NT2/D1 (cell line): Measurements from ENCODE around the gene CAMTA1.

Source experiments
- DNase-seq: peaks from one replicate; pipeline ENCODE4 v3.0.0-alpha.2; 2011; ENCODE audit warnings: low read depth, low spot score
- H3K27me3 ChIP-seq: 2 replicates; pipeline ENCODE4 v1.6.0; 2011; ENCODE audit warnings: mild to moderate bottlenecking; ENCODE audit not compliant: insufficient read length, insufficient read depth
- H3K36me3 ChIP-seq: 2 replicates; pipeline ENCODE4 v1.6.1; 2011; ENCODE audit warnings: mild to moderate bottlenecking, low read length, mixed read lengths; ENCODE audit not compliant: insufficient read depth, insufficient read length
- H3K4me1 ChIP-seq: 2 replicates; pipeline ENCODE4 v1.5.1; 2011; ENCODE audit not compliant: insufficient read depth, insufficient read length
- H3K4me3 ChIP-seq: 2 replicates; pipeline ENCODE4 v1.5.1; 2011; ENCODE audit warnings: low read depth; ENCODE audit not compliant: insufficient read length
- H3K9ac ChIP-seq: 2 replicates; pipeline ENCODE4 v1.6.0; 2011; ENCODE audit warnings: low read depth; ENCODE audit not compliant: insufficient read length
- H3K9me3 ChIP-seq: 2 replicates; pipeline ENCODE4 v1.5.1; 2011; ENCODE audit warnings: mild to moderate bottlenecking, low read length; ENCODE audit not compliant: insufficient read depth
- SUZ12 ChIP-seq: IDR thresholded peaks from 2 replicates; pipeline ENCODE4 v1.6.1; 2011; ENCODE audit not compliant: insufficient read length, insufficient read depth; ENCODE audit errors: extremely low read depth
- YY1 ChIP-seq: IDR thresholded peaks from 2 replicates; pipeline ENCODE4 v1.6.1; 2011; ENCODE audit not compliant: insufficient read length, insufficient read depth
- ZNF274 ChIP-seq: IDR thresholded peaks from 2 replicates; pipeline ENCODE4 v1.6.1; 2011; ENCODE audit warnings: mild to moderate bottlenecking, low read depth, low read length

CAMTA1 gene

GRCh38 chr1:7360526-7360925 lies 575.3 kb downstream of the CAMTA1 start:
- Histone ChIP-seq H3K4me1 (no peaks in the 10 kb centered on the region), H3K9me3 (no peaks in the 10 kb centered on the region), H3K27me3 (no peaks in the 10 kb centered on the region), H3K36me3 (no peaks in the 10 kb centered on the region), H3K9ac (no peak overlapping the region), H3K4me3 (no peak overlapping the region)
- DNase-seq, result no peak
- TF ChIP-seq SUZ12 (no peak), YY1 (no peak), ZNF274 (no peak)

DNA sequence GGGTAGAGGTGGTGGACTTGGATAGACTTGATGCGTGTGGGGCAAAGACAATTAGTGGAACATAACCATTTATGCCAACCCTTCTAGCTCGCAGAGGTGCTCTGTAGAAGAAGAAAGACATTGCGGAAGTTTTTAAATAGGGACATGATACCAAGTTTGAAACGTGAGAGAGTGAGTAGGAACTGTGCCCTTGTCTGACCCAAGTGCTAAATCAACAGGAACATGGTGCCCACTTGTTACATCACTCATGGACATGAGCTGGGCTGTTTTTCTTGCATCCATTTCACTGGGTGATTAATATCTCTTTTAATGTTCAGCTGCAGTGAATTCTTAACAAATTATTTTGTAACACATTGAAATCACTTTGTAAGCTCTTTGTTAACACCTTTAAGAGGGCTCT lies 577.7 kb downstream of the CAMTA1 start:
- H3K36me3 ChIP-seq, result no peaks in the 10 kb centered on the region
- no peak overlapping the region for H3K4me3 ChIP-seq
- H3K4me1 ChIP-seq, result no peaks in the 10 kb centered on the region
- no peak overlapping the region for H3K9ac ChIP-seq
- no peaks in the 10 kb centered on the region for H3K9me3 ChIP-seq
- H3K27me3 ChIP-seq, result no peaks in the 10 kb centered on the region
- TF ChIP-seq ZNF274 (no peak), YY1 (no peak), SUZ12 (no peak)
- DNase-seq, result no peak

- H3K36me3 ChIP-seq, result no peaks in the 10 kb centered on the region
- no peak overlapping the region for H3K4me3 ChIP-seq
- H3K9me3 ChIP-seq, result no peaks in the 10 kb centered on the region
- H3K9ac ChIP-seq, result no peak overlapping the region
- H3K27me3 ChIP-seq, result no peaks in the 10 kb centered on the region
- no peak for DNase-seq
- no peaks in the 10 kb centered on the region for H3K4me1 ChIP-seq
- TF ChIP-seq YY1 (no peak), SUZ12 (no peak), ZNF274 (no peak)
Observed at GRCh38 chr1:7363450-7363849, 578.2 kb downstream of the CAMTA1 start.

GRCh38 chr1:7365706-7366105 lies 580.5 kb downstream of the CAMTA1 start:
- TF ChIP-seq SUZ12 (no peak), ZNF274 (no peak), YY1 (no peak)
- H3K27me3 ChIP-seq, result no peaks in the 10 kb centered on the region
- H3K9me3 ChIP-seq, result no peaks in the 10 kb centered on the region
- DNase-seq, result no peak
- no peak overlapping the region for H3K4me3 ChIP-seq
- no peaks in the 10 kb centered on the region for H3K4me1 ChIP-seq
- H3K9ac ChIP-seq, result no peak overlapping the region
- no peaks in the 10 kb centered on the region for H3K36me3 ChIP-seq

- Histone ChIP-seq H3K27me3 (no peaks in the 10 kb centered on the region), H3K9me3 (no peaks in the 10 kb centered on the region), H3K36me3 (no peaks in the 10 kb centered on the region), H3K9ac (no peak overlapping the region), H3K4me3 (no peak overlapping the region), H3K4me1 (no peaks in the 10 kb centered on the region)
- no peak for DNase-seq
- no peak for TF ChIP-seq YY1
Observed at GRCh38 chr1:7366286-7366954, 581.2 kb downstream of the CAMTA1 start.

- H3K9ac ChIP-seq, result no peak overlapping the region
- H3K4me1 ChIP-seq, result no peaks in the 10 kb centered on the region
- no peak overlapping the region for H3K4me3 ChIP-seq
- H3K27me3 ChIP-seq, result no peaks in the 10 kb centered on the region
- TF ChIP-seq ZNF274 (no peak), YY1 (no peak), SUZ12 (no peak)
- H3K9me3 ChIP-seq, result no peaks in the 10 kb centered on the region
- no peaks in the 10 kb centered on the region for H3K36me3 ChIP-seq
- DNase-seq, result no peak
Observed at GRCh38 chr1:7366955-7367665, 581.9 kb downstream of the CAMTA1 start.

DNA sequence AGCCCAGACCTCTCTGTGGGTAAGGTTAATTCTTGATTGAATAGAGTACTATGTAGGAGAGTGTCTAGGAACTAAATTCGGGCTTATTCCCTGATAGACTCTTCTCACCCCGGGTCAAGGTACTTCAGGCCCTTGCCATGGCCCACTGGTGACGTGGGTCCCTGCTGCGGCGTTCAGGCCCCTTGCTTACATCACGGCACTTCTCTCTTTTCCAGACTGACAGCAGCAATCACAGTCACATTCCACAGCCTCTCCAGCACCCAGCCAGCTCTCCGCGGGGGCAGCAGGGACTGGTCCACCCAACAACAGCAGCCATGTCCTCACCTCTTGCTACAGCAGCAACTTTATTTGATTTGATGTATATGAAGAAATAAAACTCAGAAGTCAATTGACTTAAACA lies 584.6 kb downstream of the CAMTA1 start:
- no peak for TF ChIP-seq ZNF274
- TF ChIP-seq SUZ12, result no peak
- no peak for TF ChIP-seq YY1
- no peaks in the 10 kb centered on the region for H3K27me3 ChIP-seq
- DNase-seq, result no peak
- H3K4me1 ChIP-seq, result peaks cover 2% of the 10 kb centered on the region
- H3K9me3 ChIP-seq, result no peaks in the 10 kb centered on the region
- H3K36me3 ChIP-seq, result no peaks in the 10 kb centered on the region
- H3K4me3 ChIP-seq, result no peak overlapping the region
- H3K9ac ChIP-seq, result no peak overlapping the region
